ENCODE measurements around the gene PRPF31. TPM values are rescaled to one million over a fixed set of nuclear protein-coding genes. Genes with fewer than 3 reads are reported as not detected.

Gene PRPF31
- total RNA-seq, 1 donor, result 27.8 TPM

GRCh38 chr19:54102421-54103169 lies 13.0 kb upstream of the PRPF31 start, which contains the start of gene NDUFA3:
NDUFA3 (plus strand) TSS chr19:54102855; CDS start chr19:54102879, 24 bp downstream.
- peaks cover 48% of the 10 kb centered on the region for H3K4me1 ChIP-seq (ENCODE audit: insufficient read depth, low read length)
- H3K4me3 ChIP-seq (ENCODE audit: low read length), result peak within 1 kb of the TSS; percentile 71
- no peaks in the 10 kb centered on the region for H3K9me3 ChIP-seq (ENCODE audit: low read depth, low read length)
- H3K27me3 ChIP-seq (ENCODE audit: insufficient read depth, low read length), result no peaks in the 10 kb centered on the region

- H3K27me3 ChIP-seq (ENCODE audit: insufficient read depth, low read length), result no peaks in the 10 kb centered on the region
- no peaks in the 10 kb centered on the region for H3K9me3 ChIP-seq (ENCODE audit: low read depth, low read length)
- H3K4me1 ChIP-seq (ENCODE audit: insufficient read depth, low read length), result peaks cover 27% of the 10 kb centered on the region
- no peak overlapping the region for H3K4me3 ChIP-seq (ENCODE audit: low read length)
Observed at GRCh38 chr19:54104998-54105715, 10.4 kb upstream of the PRPF31 start.

- no peak overlapping the region for H3K4me3 ChIP-seq (ENCODE audit: low read length)
- H3K9me3 ChIP-seq (ENCODE audit: low read depth, low read length), result no peaks in the 10 kb centered on the region
- H3K27me3 ChIP-seq (ENCODE audit: insufficient read depth, low read length), result no peaks in the 10 kb centered on the region
- peaks cover 25% of the 10 kb centered on the region for H3K4me1 ChIP-seq (ENCODE audit: insufficient read depth, low read length)
Observed at GRCh38 chr19:54105796-54106195, 9.8 kb upstream of the PRPF31 start.

- H3K4me3 ChIP-seq (ENCODE audit: low read length), result no peak overlapping the region
- no peaks in the 10 kb centered on the region for H3K9me3 ChIP-seq (ENCODE audit: low read depth, low read length)
- peaks cover 16% of the 10 kb centered on the region for H3K4me1 ChIP-seq (ENCODE audit: insufficient read depth, low read length)
Observed at GRCh38 chr19:54106716-54107115, 8.8 kb upstream of the PRPF31 start.

GRCh38 chr19:54107876-54108490 lies 7.6 kb upstream of the PRPF31 start:
- no peak overlapping the region for H3K4me3 ChIP-seq (ENCODE audit: low read length)
- H3K27me3 ChIP-seq (ENCODE audit: insufficient read depth, low read length), result no peaks in the 10 kb centered on the region
- peaks cover 9% of the 10 kb centered on the region for H3K4me1 ChIP-seq (ENCODE audit: insufficient read depth, low read length)
- H3K9me3 ChIP-seq (ENCODE audit: low read depth, low read length), result no peaks in the 10 kb centered on the region

More at GRCh38 chr19:54106716-54107115, 8.8 kb upstream of the PRPF31 start:
- no peaks in the 10 kb centered on the region for H3K27me3 ChIP-seq (ENCODE audit: insufficient read depth, low read length)

- Histone ChIP-seq H3K4me1 (ENCODE audit: insufficient read depth, low read length) (peaks cover 4% of the 10 kb centered on the region), H3K4me3 (ENCODE audit: low read length) (no peak overlapping the region), H3K9me3 (ENCODE audit: low read depth, low read length) (no peaks in the 10 kb centered on the region), H3K27me3 (ENCODE audit: insufficient read depth, low read length) (no peaks in the 10 kb centered on the region)
Observed at GRCh38 chr19:54108496-54108895, 7.1 kb upstream of the PRPF31 start.

- Histone ChIP-seq H3K4me1 (ENCODE audit: insufficient read depth, low read length) (peaks cover 12% of the 10 kb centered on the region), H3K4me3 (ENCODE audit: low read length) (no peak overlapping the region), H3K9me3 (ENCODE audit: low read depth, low read length) (no peaks in the 10 kb centered on the region), H3K27me3 (ENCODE audit: insufficient read depth, low read length) (no peaks in the 10 kb centered on the region)
Observed at GRCh38 chr19:54109651-54110050, 5.9 kb upstream of the PRPF31 start.

GRCh38 chr19:54114340-54115108 lies 1.0 kb upstream of the PRPF31 start:
- Histone ChIP-seq H3K4me3 (ENCODE audit: low read length) (peak overlapping the region; percentile 70), H3K4me1 (ENCODE audit: insufficient read depth, low read length) (peaks cover 27% of the 10 kb centered on the region), H3K9me3 (ENCODE audit: low read depth, low read length) (no peaks in the 10 kb centered on the region), H3K27me3 (ENCODE audit: insufficient read depth, low read length) (no peaks in the 10 kb centered on the region)

GRCh38 chr19:54121259-54121658 lies 5.7 kb downstream of the PRPF31 start:
- Histone ChIP-seq H3K9me3 (ENCODE audit: low read depth, low read length) (no peaks in the 10 kb centered on the region), H3K4me1 (ENCODE audit: insufficient read depth, low read length) (peaks cover 7% of the 10 kb centered on the region), H3K4me3 (ENCODE audit: low read length) (no peak overlapping the region), H3K27me3 (ENCODE audit: insufficient read depth, low read length) (no peaks in the 10 kb centered on the region)

GRCh38 chr19:54123682-54124081 lies 8.1 kb downstream of the PRPF31 start:
- H3K9me3 ChIP-seq (ENCODE audit: low read depth, low read length), result no peaks in the 10 kb centered on the region
- H3K27me3 ChIP-seq (ENCODE audit: insufficient read depth, low read length), result no peaks in the 10 kb centered on the region
- no peaks in the 10 kb centered on the region for H3K4me1 ChIP-seq (ENCODE audit: insufficient read depth, low read length)
- no peak overlapping the region for H3K4me3 ChIP-seq (ENCODE audit: low read length)

GRCh38 chr19:54124393-54124792 lies 8.8 kb downstream of the PRPF31 start:
- no peaks in the 10 kb centered on the region for H3K27me3 ChIP-seq (ENCODE audit: insufficient read depth, low read length)
- H3K4me1 ChIP-seq (ENCODE audit: insufficient read depth, low read length), result no peaks in the 10 kb centered on the region
- H3K9me3 ChIP-seq (ENCODE audit: low read depth, low read length), result no peaks in the 10 kb centered on the region

GRCh38 chr19:54125713-54126112 lies 10.2 kb downstream of the PRPF31 start:
- Histone ChIP-seq H3K4me1 (ENCODE audit: insufficient read depth, low read length) (no peaks in the 10 kb centered on the region), H3K4me3 (ENCODE audit: low read length) (no peak overlapping the region), H3K27me3 (ENCODE audit: insufficient read depth, low read length) (no peaks in the 10 kb centered on the region), H3K9me3 (ENCODE audit: low read depth, low read length) (no peaks in the 10 kb centered on the region)

More at GRCh38 chr19:54124393-54124792, 8.8 kb downstream of the PRPF31 start:
- H3K4me3 ChIP-seq (ENCODE audit: low read length), result no peak overlapping the region

- H3K9me3 ChIP-seq (ENCODE audit: low read depth, low read length), result no peaks in the 10 kb centered on the region
- no peaks in the 10 kb centered on the region for H3K4me1 ChIP-seq (ENCODE audit: insufficient read depth, low read length)
Observed at GRCh38 chr19:54127688-54128440, 12.3 kb downstream of the PRPF31 start.

GRCh38 chr19:54128441-54128725 lies 12.8 kb downstream of the PRPF31 start:
- H3K9me3 ChIP-seq (ENCODE audit: low read depth, low read length), result no peaks in the 10 kb centered on the region
- no peaks in the 10 kb centered on the region for H3K27me3 ChIP-seq (ENCODE audit: insufficient read depth, low read length)
- no peaks in the 10 kb centered on the region for H3K4me1 ChIP-seq (ENCODE audit: insufficient read depth, low read length)
- no peak overlapping the region for H3K4me3 ChIP-seq (ENCODE audit: low read length)

More at GRCh38 chr19:54127688-54128440, 12.3 kb downstream of the PRPF31 start:
- Histone ChIP-seq H3K4me3 (ENCODE audit: low read length) (no peak overlapping the region), H3K27me3 (ENCODE audit: insufficient read depth, low read length) (no peaks in the 10 kb centered on the region)

Measured in mononuclear cell (primary cell).